Bone marrow (tissue), 2 donors: Measurements from ENCODE around the gene NLRP12.
"Not testable (repeated sequence)": the region's sequence is repeated elsewhere in the genome, so short reads cannot be mapped to it uniquely, and the experiment has no call there.

Experiments
- DNase-seq, 2 donors: peaks; one replicate each; lab custom pipeline; 2025; lab: John Stamatoyannopoulos, UW

Gene NLRP12

GRCh38 chr19:53840241-53840640, 16.1 kb upstream of the NLRP12 start:
- DNase-seq, result not testable (repeated sequence)

- DNase-seq, result not testable (repeated sequence)
Observed at GRCh38 chr19:53838446-53838845, 14.3 kb upstream of the NLRP12 start.

- not testable (repeated sequence) for DNase-seq
Observed at GRCh38 chr19:53832861-53833260, 8.7 kb upstream of the NLRP12 start.

- no peak for DNase-seq
Observed at GRCh38 chr19:53828531-53828930, 4.4 kb upstream of the NLRP12 start.

- DNase-seq, result no peak
Observed at GRCh38 chr19:53826876-53827275, 2.8 kb upstream of the NLRP12 start.

GRCh38 chr19:53823380-53824120, 564 bp downstream of the NLRP12 start:
- DNase-seq, result no peak

GRCh38 chr19:53819861-53820260, 4.3 kb downstream of the NLRP12 start:
- DNase-seq, result no peak

- no peak for DNase-seq
Observed at GRCh38 chr19:53818756-53819155, 5.4 kb downstream of the NLRP12 start.

GRCh38 chr19:53813996-53814395, 10.1 kb downstream of the NLRP12 start:
- no peak for DNase-seq

- no peak for DNase-seq
Observed at GRCh38 chr19:53812335-53812734, 11.8 kb downstream of the NLRP12 start.

GRCh38 chr19:53810891-53811290, 13.2 kb downstream of the NLRP12 start:
- no peak for DNase-seq

- no peak for DNase-seq
Observed at GRCh38 chr19:53810187-53810546, 13.9 kb downstream of the NLRP12 start.

- no peak for DNase-seq
Observed at GRCh38 chr19:53809518-53810186, 14.5 kb downstream of the NLRP12 start.

- no peak for DNase-seq
Observed at GRCh38 chr19:53808710-53809125, 15.4 kb downstream of the NLRP12 start.

- no peak for DNase-seq
Observed at GRCh38 chr19:53801257-53801656, 22.9 kb downstream of the NLRP12 start.

- no peak for DNase-seq
Observed at GRCh38 chr19:53795019-53795418, 29.1 kb downstream of the NLRP12 start.

- DNase-seq, result peak; percentile 57 to 77
Observed at GRCh38 chr19:53792721-53793433, 31.2 kb downstream of the NLRP12 start.

- no peak for DNase-seq
Observed at GRCh38 chr19:53789708-53790678, 34.1 kb downstream of the NLRP12 start.

GRCh38 chr19:53787266-53787665, 36.8 kb downstream of the NLRP12 start:
- DNase-seq, result no peak

- no peak for DNase-seq
Observed at GRCh38 chr19:53786744-53787143, 37.4 kb downstream of the NLRP12 start.

- DNase-seq, result no peak
Observed at GRCh38 chr19:53785196-53785889, 38.8 kb downstream of the NLRP12 start.
